GM12872 (cell line): ENCODE data around the gene APOBEC4.
A peak's percentile ranks its signal among the peaks of the same experiment; 100 is the strongest.

Experiments used
- TF ChIP-seq, protein P1 (sequence below): IDR thresholded peaks from 3 replicates; pipeline ENCODE4 v1.5.1; 2011; ENCODE audit warnings: low read depth, mild to moderate bottlenecking, low read length, moderate library complexity; ENCODE audit not compliant: insufficient read depth

Gene APOBEC4

DNA sequence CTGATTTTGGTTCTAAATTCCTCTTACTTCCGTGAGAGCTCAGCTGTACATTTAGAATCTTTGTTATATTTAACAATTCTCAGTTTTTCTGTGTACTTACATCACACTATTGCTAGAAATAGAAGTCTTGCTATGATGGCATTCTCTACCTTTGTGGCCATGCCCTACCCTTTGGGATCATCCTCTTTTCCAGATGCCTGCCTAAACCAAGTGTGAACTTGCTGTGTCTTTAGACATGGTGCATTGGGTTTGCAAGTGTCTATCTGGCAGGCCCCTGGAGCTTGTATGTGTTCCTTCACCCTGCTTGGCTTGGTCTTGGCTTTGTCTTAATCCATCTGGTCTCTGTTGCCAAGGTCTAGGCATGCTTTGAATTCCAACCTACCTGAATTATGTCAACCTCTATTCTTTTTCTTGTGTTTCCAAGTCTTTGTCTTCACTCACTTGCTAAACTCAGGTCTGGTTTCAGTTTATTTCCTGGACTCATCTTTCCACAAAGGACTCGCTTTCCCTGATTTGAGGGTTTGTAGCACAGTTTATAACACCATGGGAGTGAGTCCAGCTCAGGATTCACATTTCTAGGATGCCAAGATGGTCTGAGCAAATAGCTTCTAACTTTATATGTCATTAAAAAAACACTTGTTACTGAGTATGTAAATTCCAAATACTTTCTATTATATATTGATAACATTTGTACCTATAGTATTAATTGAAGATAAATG lies 20.6 kb upstream of the APOBEC4 start:
- TF ChIP-seq, protein P1, sequence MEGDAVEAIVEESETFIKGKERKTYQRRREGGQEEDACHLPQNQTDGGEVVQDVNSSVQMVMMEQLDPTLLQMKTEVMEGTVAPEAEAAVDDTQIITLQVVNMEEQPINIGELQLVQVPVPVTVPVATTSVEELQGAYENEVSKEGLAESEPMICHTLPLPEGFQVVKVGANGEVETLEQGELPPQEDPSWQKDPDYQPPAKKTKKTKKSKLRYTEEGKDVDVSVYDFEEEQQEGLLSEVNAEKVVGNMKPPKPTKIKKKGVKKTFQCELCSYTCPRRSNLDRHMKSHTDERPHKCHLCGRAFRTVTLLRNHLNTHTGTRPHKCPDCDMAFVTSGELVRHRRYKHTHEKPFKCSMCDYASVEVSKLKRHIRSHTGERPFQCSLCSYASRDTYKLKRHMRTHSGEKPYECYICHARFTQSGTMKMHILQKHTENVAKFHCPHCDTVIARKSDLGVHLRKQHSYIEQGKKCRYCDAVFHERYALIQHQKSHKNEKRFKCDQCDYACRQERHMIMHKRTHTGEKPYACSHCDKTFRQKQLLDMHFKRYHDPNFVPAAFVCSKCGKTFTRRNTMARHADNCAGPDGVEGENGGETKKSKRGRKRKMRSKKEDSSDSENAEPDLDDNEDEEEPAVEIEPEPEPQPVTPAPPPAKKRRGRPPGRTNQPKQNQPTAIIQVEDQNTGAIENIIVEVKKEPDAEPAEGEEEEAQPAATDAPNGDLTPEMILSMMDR = no peak

GRCh38 chr1:183670169-183670568 lies 17.1 kb upstream of the APOBEC4 start:
- TF ChIP-seq, protein P1 = no peak

- TF ChIP-seq, protein P1 = no peak
Observed at GRCh38 chr1:183656355-183656754, 3.2 kb upstream of the APOBEC4 start.

DNA sequence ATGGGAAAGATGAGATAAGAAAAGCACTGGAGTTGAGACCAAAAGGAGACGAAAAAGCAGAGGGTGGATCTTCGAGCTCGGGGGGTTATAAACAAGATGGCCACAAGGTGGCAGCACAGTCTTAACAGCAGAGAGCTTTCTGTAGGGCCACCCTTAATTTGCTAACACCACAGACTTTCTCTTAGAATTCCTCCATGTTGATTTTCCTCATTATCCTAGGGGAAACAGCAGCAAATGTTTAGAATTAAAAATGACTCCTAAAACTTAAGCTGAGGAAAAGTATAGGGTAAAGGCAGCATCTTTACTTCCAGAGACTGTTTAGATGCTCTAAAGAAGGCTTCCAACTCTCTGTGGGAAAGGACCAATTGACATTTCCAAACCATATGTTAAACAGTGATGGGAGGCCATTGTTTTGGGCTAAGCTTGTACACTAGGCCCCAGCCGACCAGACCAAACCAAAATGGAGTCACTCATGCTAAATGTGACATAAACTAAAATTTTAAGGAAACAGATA lies 2.5 kb upstream of the APOBEC4 start:
- TF ChIP-seq, protein P1 = peak; percentile 86

DNA sequence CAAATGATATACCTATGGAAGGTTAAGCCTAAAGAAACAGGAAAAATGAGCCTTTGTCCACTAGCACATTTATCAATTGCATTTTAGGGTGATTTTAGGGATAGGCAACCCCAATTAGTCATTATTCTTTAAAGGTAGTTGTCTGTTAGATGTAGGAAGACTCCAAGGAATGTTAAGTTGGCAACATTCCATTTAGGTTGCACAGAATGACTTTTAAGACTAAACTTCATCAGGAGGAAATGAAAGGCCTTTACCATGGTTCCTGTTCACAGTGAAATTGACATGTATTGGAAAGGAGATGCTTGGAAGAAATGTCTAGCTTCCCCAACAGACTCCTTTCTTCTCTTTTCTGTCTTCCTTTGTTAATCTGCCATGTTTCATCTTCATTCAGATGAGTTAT lies 1.6 kb upstream of the APOBEC4 start:
- TF ChIP-seq, protein P1 = no peak

DNA sequence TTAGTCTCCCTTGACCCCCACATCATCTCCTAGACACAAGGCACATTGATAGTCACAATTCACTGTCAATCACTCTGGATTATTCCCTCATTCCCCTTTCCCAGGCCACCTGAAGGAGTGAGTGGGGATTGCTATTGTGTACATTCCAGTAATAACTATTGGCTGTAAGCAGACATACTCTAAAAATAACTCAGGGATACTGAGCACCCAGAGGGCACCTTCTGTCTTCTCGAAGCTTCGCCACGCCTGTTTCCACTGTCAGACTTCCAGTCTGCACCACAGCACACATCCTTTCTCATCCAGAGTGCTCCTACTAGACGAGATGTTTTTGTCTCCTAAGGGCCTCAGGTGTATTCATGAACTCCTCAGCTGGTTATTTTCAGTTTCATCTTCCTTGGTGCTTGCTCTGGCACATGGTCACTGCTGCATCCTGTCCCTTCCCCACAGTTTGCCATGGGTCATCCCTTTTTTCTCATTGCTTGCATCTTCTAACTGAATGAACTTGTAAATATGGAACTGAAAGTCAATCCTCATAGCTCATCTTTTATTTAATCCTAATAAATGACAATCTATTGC lies 848 bp upstream of the APOBEC4 start:
- TF ChIP-seq, protein P1 = no peak

GRCh38 chr1:183653462-183653794 lies 312 bp upstream of the APOBEC4 start:
- TF ChIP-seq, protein P1 = no peak
